SU-DHL-6 (cell line): ENCODE results near the gene MGST1.

Source experiments
- CTCF ChIP-seq: fragments of 200-600 bp; sonication (generic); IDR thresholded peaks from one replicate; pipeline ENCODE4 v1.5.1; 2017; ENCODE audit warnings: antibody characterized with exemption, mild to moderate bottlenecking, low read length, moderate library complexity; ENCODE audit not compliant: insufficient read depth, poor library complexity, severe bottlenecking
- EZH2phosphoT487 ChIP-seq: fragments of 200-600 bp; sonication (generic), shearing (Covaris generic); conservative IDR thresholded peaks from 2 replicates; pipeline ENCODE4 v1.6.1; 2018; ENCODE audit warnings: mild to moderate bottlenecking, antibody characterized with exemption, low read length, moderate library complexity, mixed read lengths

DNA sequence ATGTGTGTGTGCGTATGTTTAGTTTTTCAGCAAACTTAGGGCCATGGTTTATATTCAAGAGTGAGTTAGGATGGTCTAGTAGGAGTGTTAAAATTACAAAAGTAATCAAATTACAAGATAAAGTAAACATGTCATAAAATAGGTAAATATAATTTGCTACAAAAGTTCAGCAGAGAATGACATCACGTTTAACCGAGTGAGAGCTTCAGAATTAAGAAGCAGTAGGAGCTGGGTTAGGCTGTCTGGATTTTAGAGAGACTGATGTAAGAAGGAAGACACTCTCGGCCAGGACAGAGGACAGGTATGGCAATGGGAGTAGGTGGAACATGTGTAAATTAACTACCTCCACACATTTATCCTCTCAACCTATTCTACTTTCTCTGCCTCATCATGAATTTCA, 11.6 kb upstream of the MGST1 start:
- TF ChIP-seq EZH2phosphoT487 = no peak
- TF ChIP-seq CTCF = no peak
